Uterus (tissue), 2 donors: ENCODE data around the gene MRPL48.

Source experiments
- CTCF ChIP-seq, 4 experiments: fragments of 200-600 bp in 2 of 4; fragments of 450-650 bp in 2 of 4; sonication (generic) in 2 of 4; IDR thresholded peaks; one replicate each; pipeline ENCODE4 v1.5.1; 2016 to 2019; ENCODE audit warnings: antibody characterized with exemption in 4 of 4, mild to moderate bottlenecking in 2 of 4, moderate library complexity in 1 of 4
- POLR2A ChIP-seq, 2 donors: fragments of 450-650 bp; IDR thresholded peaks; one replicate each; pipeline ENCODE4 v1.6.1; 2016; ENCODE audit warnings: antibody characterized with exemption in 2 of 2, mild to moderate bottlenecking in 1 of 2, moderate library complexity in 1 of 2

GRCh38 chr11:73875380-73875779 lies 87.7 kb downstream of the MRPL48 start:
- TF ChIP-seq POLR2A (IDR thresholded peaks at IDR 0.05) (no peak), CTCF (IDR thresholded peaks at IDR 0.05) (no peak)
